ENCODE measurements around the gene ANKRD31. TPM values are rescaled to one million over a fixed set of nuclear protein-coding genes. Genes with fewer than 3 reads are reported as not detected.
"Not testable (repeated sequence)": the region's sequence is repeated elsewhere in the genome, so short reads cannot be mapped to it uniquely, and the experiment has no call there.

ANKRD31 gene
- total RNA-seq, 1 donor from 2014 or later: 0.12 TPM

DNA sequence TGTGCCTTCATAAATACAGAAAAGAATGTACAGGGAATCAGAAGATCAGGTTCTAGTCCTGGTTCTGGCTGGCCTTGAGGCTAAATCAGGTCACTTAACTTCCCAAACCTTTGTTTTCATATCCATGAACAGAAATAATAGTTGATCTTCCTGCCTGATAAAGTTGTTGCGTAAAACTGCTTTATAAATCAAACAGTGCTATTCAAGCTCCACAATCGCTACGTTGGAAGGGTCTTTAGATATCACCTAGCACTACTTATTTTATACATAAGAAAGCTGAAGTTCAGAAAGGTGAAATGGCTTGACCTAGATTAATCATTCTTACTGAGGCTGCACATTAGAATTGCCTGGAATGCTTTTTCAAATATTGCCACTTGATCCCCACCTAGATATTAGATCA lies 148.0 kb downstream of the ANKRD31 start:
- no peak overlapping the region for H3K4me3 ChIP-seq (ENCODE audit: low read depth, low read length)
- DNase-seq (ENCODE audit: low read depth): no peak
- TF ChIP-seq CTCF (conservative IDR thresholded peaks at IDR 0.05; ENCODE audit: low read depth, low read length): no peak

GRCh38 chr5:75081510-75081909 lies 155.2 kb downstream of the ANKRD31 start:
- DNase-seq (ENCODE audit: low read depth): no peak
- H3K4me3 ChIP-seq (ENCODE audit: low read depth, low read length): no peak overlapping the region

DNA sequence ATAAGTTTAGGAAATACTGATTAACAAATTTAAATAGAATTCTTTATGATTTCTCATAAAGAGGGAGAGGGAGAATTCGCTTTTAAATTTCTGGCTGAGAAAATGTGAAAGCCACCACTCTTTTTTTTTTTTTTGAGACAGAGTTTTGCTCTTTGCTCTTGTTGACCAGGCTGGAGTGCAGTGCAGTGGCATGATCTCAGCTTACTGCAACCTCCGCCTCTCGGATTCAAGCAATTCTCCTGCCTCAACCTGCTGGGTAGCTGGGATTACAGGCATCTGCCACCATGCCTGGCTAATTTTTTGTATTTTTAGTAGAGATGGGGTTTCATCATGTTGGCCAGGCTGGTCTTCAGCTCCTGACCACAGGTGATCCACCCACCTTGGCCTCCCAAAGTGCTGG lies 157.3 kb downstream of the ANKRD31 start:
- not testable (repeated sequence) for H3K4me3 ChIP-seq (ENCODE audit: low read depth, low read length); DNase-seq (ENCODE audit: low read depth)

More at GRCh38 chr5:75081510-75081909, 155.2 kb downstream of the ANKRD31 start:
- no peak for TF ChIP-seq CTCF (conservative IDR thresholded peaks at IDR 0.05; ENCODE audit: low read depth, low read length)

GRCh38 chr5:75078027-75078426 lies 158.7 kb downstream of the ANKRD31 start:
- no peak for DNase-seq (ENCODE audit: low read depth)
- no peak overlapping the region for H3K4me3 ChIP-seq (ENCODE audit: low read depth, low read length)
- no peak for TF ChIP-seq CTCF (conservative IDR thresholded peaks at IDR 0.05; ENCODE audit: low read depth, low read length)

- no peak for TF ChIP-seq CTCF (conservative IDR thresholded peaks at IDR 0.05; ENCODE audit: low read depth, low read length)
- H3K4me3 ChIP-seq (ENCODE audit: low read depth, low read length): no peak overlapping the region
- no peak for DNase-seq (ENCODE audit: low read depth)
Measured at GRCh38 chr5:75072061-75072460, 164.6 kb downstream of the ANKRD31 start.

DNA sequence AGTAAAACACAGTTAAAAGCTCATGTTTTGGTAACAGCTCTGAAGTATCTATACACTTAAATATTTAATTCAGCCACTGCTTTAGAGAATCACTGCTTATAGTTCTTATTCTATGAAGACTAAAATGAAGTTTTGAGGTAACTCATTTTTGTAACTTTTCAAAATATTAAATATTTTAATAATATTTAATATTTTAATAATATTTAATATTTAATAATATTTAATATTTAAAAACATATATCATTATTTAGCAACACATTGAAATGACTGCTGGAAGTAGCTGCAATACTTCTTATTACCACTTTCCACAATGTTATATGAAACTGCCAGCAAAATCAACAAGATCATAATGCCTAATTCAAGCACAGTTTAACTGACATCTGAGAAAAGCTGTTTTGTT lies 165.6 kb downstream of the ANKRD31 start:
- no peak for TF ChIP-seq CTCF (conservative IDR thresholded peaks at IDR 0.05; ENCODE audit: low read depth, low read length)
- no peak overlapping the region for H3K4me3 ChIP-seq (ENCODE audit: low read depth, low read length)
- no peak for DNase-seq (ENCODE audit: low read depth)

- no peak for TF ChIP-seq CTCF (conservative IDR thresholded peaks at IDR 0.05; ENCODE audit: low read depth, low read length)
- DNase-seq (ENCODE audit: low read depth): no peak
- no peak overlapping the region for H3K4me3 ChIP-seq (ENCODE audit: low read depth, low read length)
Measured at GRCh38 chr5:75067434-75067833, 169.2 kb downstream of the ANKRD31 start.
